Esophagus squamous epithelium (tissue), 5 donors: Measurements from ENCODE around the gene POR. TPM values are rescaled to one million over a fixed set of nuclear protein-coding genes. Genes with fewer than 3 reads are reported as not detected.
A peak's percentile ranks its signal among the peaks of the same experiment; 100 is the strongest.

Experiments used
- DNase-seq: peaks from one replicate; lab custom pipeline; 2025; lab: John Stamatoyannopoulos, UW
- H3K27ac ChIP-seq, 4 donors: fragments of 200-600 bp; sonication (generic); one replicate each; pipeline ENCODE4 v1.5.1; 2016 to 2019; ENCODE audit warnings: mild to moderate bottlenecking in 1 of 4
- H3K27me3 ChIP-seq, 4 donors: fragments of 200-600 bp; sonication (generic); 1 replicate in 3 of 4; 2 replicates in 1 of 4; pipeline versions ENCODE4 v1.5.1 to v1.6.0; 2017 to 2021; ENCODE audit warnings: antibody characterized with exemption in 1 of 4
- H3K36me3 ChIP-seq, 3 donors: fragments of 200-600 bp; sonication (generic); one replicate each; pipeline ENCODE4 v1.5.1; 2016 to 2019
- H3K4me1 ChIP-seq, 3 donors: fragments of 200-600 bp; sonication (generic); one replicate each; pipeline ENCODE4 v1.5.1; 2017 to 2019
- H3K4me3 ChIP-seq, 4 donors: fragments of 200-600 bp; sonication (generic); 1 replicate in 3 of 4; 2 replicates in 1 of 4; pipeline ENCODE4 v1.5.1; 2016 to 2019; ENCODE audit warnings: mild to moderate bottlenecking in 2 of 4, moderate library complexity in 1 of 4
- H3K9me3 ChIP-seq, 3 donors: fragments of 200-600 bp; sonication (generic); one replicate each; pipeline ENCODE4 v1.5.1; 2016 to 2019
- CTCF ChIP-seq, 6 experiments: fragments of 450-650 bp in 4 of 6; fragments of 200-600 bp in 2 of 6; sonication (generic) in 2 of 6; IDR thresholded peaks; one replicate each; pipeline ENCODE4 v1.5.1; 2016 to 2019; ENCODE audit warnings: antibody characterized with exemption in 6 of 6, mild to moderate bottlenecking in 4 of 6, moderate library complexity in 4 of 6
- POLR2A ChIP-seq, 4 donors: fragments of 450-650 bp; IDR thresholded peaks; one replicate each; pipeline ENCODE4 v1.6.1; 2017; ENCODE audit warnings: antibody characterized with exemption in 4 of 4, mild to moderate bottlenecking in 4 of 4, moderate library complexity in 3 of 4
- WGBS, 2 donors: methylation state at CpG; one replicate each; pipeline ENCODE4 v1.1.5; 2018; 5-methylcytosine and 5-hydroxymethylcytosine counted together
- intact Hi-C: fragments of 100-400 bp; cut with DNase I; formaldehyde crosslinking; loops from one replicate; pipeline ENCODE4 v1.15.0; 2022
- total RNA-seq, 4 donors: library from RNA; depleted of rRNA; stranded (reverse); fragments of >200 nt; gene quantifications; one replicate each; pipeline ENCODE4 v1.1.0, GENCODE V29; 2016
- donor health status: DM: yes; HTN: yes; CAD: no.

The POR gene
- total RNA-seq, 4 donors from 2014 or later: 71.0 to 116 (median 81.6) TPM

DNA sequence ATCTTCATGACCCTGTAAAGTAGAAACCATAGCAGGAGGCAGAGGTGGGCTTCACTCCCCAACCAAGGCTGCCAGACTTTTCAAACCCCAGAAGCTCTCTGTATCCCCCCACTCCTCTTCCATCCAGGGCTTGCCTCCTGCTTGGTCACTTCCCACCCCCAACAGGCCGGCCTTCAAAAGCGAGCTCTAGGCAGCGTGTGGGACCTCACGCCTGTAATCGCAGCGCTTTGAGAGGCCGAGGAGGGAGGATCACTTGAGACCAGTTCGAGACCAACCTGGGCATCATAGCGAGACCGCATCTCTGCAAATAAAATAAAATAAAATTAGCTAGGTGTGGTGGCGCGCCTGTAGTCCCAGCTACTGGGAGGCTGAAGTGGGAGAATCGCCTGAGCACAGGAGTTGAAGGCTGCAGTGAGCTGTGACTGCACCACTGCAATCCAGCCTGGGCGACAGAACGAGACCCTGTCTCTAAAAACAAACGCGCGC is 743 bp upstream of the POR start:
- Histone ChIP-seq H3K9me3 (no peaks in the 10 kb centered on the region), H3K4me3 (peak overlapping the region; percentile 93 to 100 (median 96)), H3K4me1 (peaks cover 11 to 44% (median 12%) of the 10 kb centered on the region in 3 donors), H3K27me3 (no peaks in the 10 kb centered on the region), H3K27ac (peak overlapping the region; percentile 93 to 98 (median 94)), H3K36me3 (no peaks in the 10 kb centered on the region)
- TF ChIP-seq CTCF (IDR thresholded peaks at IDR 0.05) (no peak), POLR2A (IDR thresholded peaks at IDR 0.05) (no peak)
- intact Hi-C loops: no loop called here
- no peak for DNase-seq
- 16 to 42% methylated on average over 9 to 14 of the region's 18 CpGs for WGBS, 2 donors

- H3K36me3 ChIP-seq: no peaks in the 10 kb centered on the region
- 2% methylated on average over 9 to 13 of the region's 32 CpGs for WGBS, 2 donors
- peaks cover 11 to 54% (median 17%) of the 10 kb centered on the region in 3 donors for H3K4me1 ChIP-seq
- peak overlapping the region; percentile 93 to 100 (median 96) for H3K4me3 ChIP-seq
- TF ChIP-seq CTCF (IDR thresholded peaks at IDR 0.05): peak in 1 of 6 experiments; percentile 4
- TF ChIP-seq POLR2A (IDR thresholded peaks at IDR 0.05): no peak
- no peaks in the 10 kb centered on the region for H3K9me3 ChIP-seq
- no peak for DNase-seq
- H3K27me3 ChIP-seq: no peaks in the 10 kb centered on the region
- H3K27ac ChIP-seq: peak overlapping the region; percentile 93 to 98 (median 94)
- intact Hi-C loops: no loop called here
Measured at GRCh38 chr7:75915416-75916156, 631 bp downstream of the POR start.

GRCh38 chr7:75916259-75916658 is 1.3 kb downstream of the POR start:
- Histone ChIP-seq H3K36me3 (no peaks in the 10 kb centered on the region), H3K27ac (peak overlapping the region; percentile 93 to 98 (median 94)), H3K27me3 (no peaks in the 10 kb centered on the region), H3K4me3 (peak overlapping the region; percentile 93 to 100 (median 96)), H3K4me1 (peaks cover 11 to 57% (median 20%) of the 10 kb centered on the region in 3 donors), H3K9me3 (no peaks in the 10 kb centered on the region)
- 62 to 71% methylated on average over 4 to 5 of the region's 5 CpGs for WGBS, 2 donors
- TF ChIP-seq POLR2A (IDR thresholded peaks at IDR 0.05) (no peak), CTCF (IDR thresholded peaks at IDR 0.05) (no peak)
- no peak for DNase-seq
- intact Hi-C loops: no loop called here

DNA sequence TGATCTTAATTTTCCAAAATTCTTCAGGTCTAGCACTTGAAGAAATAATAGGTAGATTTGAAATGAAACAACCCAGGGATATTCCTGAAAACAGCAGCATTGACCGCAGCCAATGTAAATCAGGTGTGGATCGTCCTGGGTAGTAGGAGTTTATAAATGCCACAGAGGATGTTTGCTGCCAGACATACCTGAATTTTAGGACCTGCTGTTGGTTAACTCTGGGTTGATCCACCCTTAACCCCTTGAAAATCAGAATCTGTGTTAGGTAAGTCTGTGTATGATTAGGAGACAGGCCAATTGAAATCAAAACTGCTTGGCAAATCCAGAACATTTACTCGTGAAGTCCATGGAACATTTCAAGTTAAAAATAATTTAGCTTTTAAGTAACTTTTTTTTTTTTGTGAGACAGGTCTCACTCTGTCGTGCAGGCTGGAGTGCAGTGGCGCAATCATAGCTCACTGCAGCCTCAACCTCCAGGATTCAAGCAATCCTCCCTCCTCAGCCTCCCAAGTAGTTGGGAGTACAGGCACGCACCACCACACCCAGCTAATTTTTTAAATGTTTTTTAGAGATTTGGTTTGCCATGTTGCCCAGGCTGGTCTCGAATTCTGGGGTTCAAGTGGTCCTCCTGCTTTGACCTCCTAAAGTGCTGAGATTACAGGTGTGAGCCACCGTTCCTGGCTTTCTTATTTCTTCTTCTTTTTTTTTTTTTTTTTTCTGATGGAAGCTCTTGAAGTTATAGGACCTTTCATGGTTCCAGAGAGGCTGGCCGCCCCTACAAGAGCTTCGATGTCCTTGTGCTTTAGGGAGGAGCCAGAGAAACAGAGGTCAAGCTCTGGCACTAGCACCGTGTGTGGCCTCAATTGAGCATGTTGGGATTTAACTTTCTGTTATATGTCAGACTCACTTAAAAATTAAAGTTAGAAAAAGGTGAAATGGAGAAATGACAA is 2.0 kb downstream of the POR start:
- H3K27me3 ChIP-seq: no peaks in the 10 kb centered on the region
- H3K27ac ChIP-seq: peak overlapping the region in 1 of 4 donors; percentile 94
- peaks cover 11 to 63% (median 20%) of the 10 kb centered on the region in 3 donors for H3K4me1 ChIP-seq
- no peaks in the 10 kb centered on the region for H3K9me3 ChIP-seq
- intact Hi-C loops: no loop called here
- peak overlapping the region in 1 of 4 donors; percentile 99 for H3K4me3 ChIP-seq
- TF ChIP-seq POLR2A (IDR thresholded peaks at IDR 0.05): no peak
- TF ChIP-seq CTCF (IDR thresholded peaks at IDR 0.05): no peak
- no peaks in the 10 kb centered on the region for H3K36me3 ChIP-seq
- no peak for DNase-seq
- 86 to 91% methylated on average over 9 to 10 of the region's 11 CpGs for WGBS, 2 donors
